ENCODE measurements around the gene THAP7.

DNA sequence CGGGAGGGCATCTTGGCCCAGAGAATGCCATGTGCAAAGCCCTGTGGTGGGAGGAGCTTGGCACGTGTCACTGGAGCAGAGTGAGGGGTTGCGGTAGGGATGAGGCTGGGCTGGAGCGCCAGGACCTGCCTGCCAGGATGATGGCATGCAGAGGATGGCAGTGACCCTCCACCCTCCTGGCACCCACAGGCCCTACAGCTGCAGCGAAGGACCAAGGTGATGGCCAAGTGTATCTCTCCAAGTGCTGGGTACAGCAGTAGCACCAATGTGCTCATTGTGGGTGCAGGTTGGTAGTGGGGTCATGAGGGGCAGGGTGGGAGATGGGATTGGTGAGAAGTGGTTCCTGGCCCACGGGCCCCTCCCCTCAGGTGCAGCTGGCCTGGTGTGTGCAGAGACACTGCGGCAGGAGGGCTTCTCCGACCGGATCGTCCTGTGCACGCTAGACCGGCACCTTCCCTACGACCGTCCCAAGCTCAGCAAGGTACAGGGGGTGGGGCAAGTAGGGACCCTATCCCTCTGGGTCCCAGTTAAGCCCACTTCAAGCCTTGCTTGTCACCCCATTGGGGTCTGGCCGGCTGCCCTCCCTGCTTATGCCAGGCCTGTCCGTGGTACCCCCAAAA lies 27.5 kb downstream of the THAP7 start:
- TF ChIP-seq CTCF (IDR thresholded peaks at IDR 0.05) (no peak), EZH2 (IDR thresholded peaks at IDR 0.05) (no peak)

All from neural progenitor cell (in vitro differentiated cells).